Naive thymus-derived CD4-positive, alpha-beta T cell (primary cell): Measurements from ENCODE around the gene LMLN. TPM values are rescaled to one million over a fixed set of nuclear protein-coding genes. Genes with fewer than 3 reads are reported as not detected.
A peak's percentile ranks its signal among the peaks of the same experiment; 100 is the strongest.
"Not testable (repeated sequence)": the region's sequence is repeated elsewhere in the genome, so short reads cannot be mapped to it uniquely, and the experiment has no call there.

ENCODE experiments used
- ATAC-seq: fragments of 150-1000 bp; cut with Tn5 transposase; 2 replicates; pipeline ENCODE4 v1.10.0; 2021; ENCODE audit warnings: mild to moderate bottlenecking, moderate library complexity
- CTCF ChIA-PET: fragments of 350-600 bp; sonication (Branson Sonifier 250); formaldehyde crosslinking; loops from one replicate; lab custom pipeline; 2021; ENCODE audit warnings: antibody characterized with exemption; lab: Charles Lee
- POLR2A ChIA-PET: fragments of 350-600 bp; sonication (Branson Sonifier 250); formaldehyde crosslinking; loops from one replicate; lab custom pipeline; 2021; ENCODE audit warnings: antibody characterized with exemption, inconsistent platforms; lab: Charles Lee
- DNase-seq, 9 donors: peaks; one replicate each; pipeline versions ENCODE4 v3.0.0 to v3.0.0-alpha.2; 2020 to 2022; ENCODE audit warnings: mixed read lengths in 1 of 9
- H3K27ac ChIP-seq: one replicate; pipeline ENCODE4 v1.7.0; 2013; ENCODE audit warnings: mild to moderate bottlenecking, low read depth, low read length, moderate library complexity
- H3K27me3 ChIP-seq, 2 donors: one replicate each; pipeline ENCODE4 v1.7.0; 2013; ENCODE audit warnings: low read length in 2 of 2, mild to moderate bottlenecking in 2 of 2, moderate library complexity in 2 of 2; ENCODE audit not compliant: control insufficient read depth in 2 of 2, insufficient read depth in 2 of 2
- H3K36me3 ChIP-seq, 3 experiments: 1 replicate in 2 of 3; 2 replicates in 1 of 3; pipeline ENCODE4 v1.7.0; 2013; ENCODE audit warnings: low read length in 3 of 3, mild to moderate bottlenecking in 3 of 3, moderate library complexity in 1 of 3; ENCODE audit not compliant: insufficient read depth in 3 of 3, control insufficient read depth in 2 of 3
- H3K4me1 ChIP-seq, 2 donors: one replicate each; pipeline ENCODE4 v1.7.0; 2013; ENCODE audit warnings: low read length in 2 of 2, mild to moderate bottlenecking in 2 of 2, moderate library complexity in 1 of 2; ENCODE audit not compliant: control insufficient read depth in 2 of 2, insufficient read depth in 2 of 2
- H3K4me3 ChIP-seq: 2 replicates; pipeline ENCODE4 v1.7.0; 2013; ENCODE audit warnings: mild to moderate bottlenecking, low read length
- H3K9me3 ChIP-seq, 3 experiments: 1 replicate in 2 of 3; 2 replicates in 1 of 3; pipeline ENCODE4 v1.7.0; 2013; ENCODE audit warnings: low read length in 3 of 3; ENCODE audit not compliant: control insufficient read depth in 2 of 3
- H3K27ac Mint-ChIP-seq, 9 donors: one replicate each; pipeline ENCODE4 v1.8.0; 2020 to 2022; ENCODE audit warnings: mixed read lengths in 9 of 9, mild to moderate bottlenecking in 8 of 9, moderate library complexity in 5 of 9, inconsistent platforms in 2 of 9
- H3K27me3 Mint-ChIP-seq, 5 donors: one replicate each; pipeline ENCODE4 v1.8.0; 2021 to 2022; ENCODE audit warnings: mixed read lengths in 5 of 5, mild to moderate bottlenecking in 1 of 5
- H3K36me3 Mint-ChIP-seq, 5 donors: one replicate each; pipeline ENCODE4 v1.8.0; 2020 to 2022; ENCODE audit warnings: mixed read lengths in 5 of 5, mild to moderate bottlenecking in 3 of 5, inconsistent platforms in 1 of 5
- H3K4me1 Mint-ChIP-seq, 7 donors: one replicate each; pipeline ENCODE4 v1.8.0; 2020 to 2022; ENCODE audit warnings: mixed read lengths in 7 of 7, mild to moderate bottlenecking in 3 of 7, inconsistent platforms in 1 of 7
- H3K4me3 Mint-ChIP-seq, 10 donors: one replicate each; pipeline ENCODE4 v1.8.0; 2020 to 2022; ENCODE audit warnings: mild to moderate bottlenecking in 10 of 10, mixed read lengths in 10 of 10, moderate library complexity in 6 of 10, inconsistent platforms in 2 of 10
- H3K9me3 Mint-ChIP-seq, 11 donors: one replicate each; pipeline ENCODE4 v1.8.0; 2020 to 2022; ENCODE audit warnings: mixed read lengths in 11 of 11, mild to moderate bottlenecking in 4 of 11, inconsistent platforms in 1 of 11, moderate library complexity in 1 of 11
- intact Hi-C, 2 donors: fragments of 100-400 bp; cut with micrococcal nuclease; formaldehyde crosslinking; loops; one replicate each; pipeline ENCODE4 v1.15.1; 2023
- polyA plus RNA-seq, 2 donors: library from polyadenylated mRNA; unstranded; fragments of 300-500 nt; fragmentation: Illumina TruSeq; gene quantifications; one replicate each; pipeline ENCODE4 v1.2.3, GENCODE V29; 2021
- total RNA-seq, 6 experiments: library from RNA in 5 of 6; stranded (reverse) in 5 of 6; gene quantifications; 1 replicate in 5 of 6; 2 replicates in 1 of 6; pipeline ENCODE4 v1.2.3 and lab custom pipeline; 2021 to 2026

LMLN gene
- 10 to 100 TPM in 1 of 5 experiments, 1 to 10 TPM in 4; 4.2 to 10.9 (median 6.8) TPM for total RNA-seq
- polyA plus RNA-seq = 1 to 10 TPM; 1.5 to 2.5 TPM
- total RNA-seq (lab: John Stamatoyannopoulos, UW) = 8.5 reads per million, percentile 33 among the genes with 10 or more reads in this experiment

DNA sequence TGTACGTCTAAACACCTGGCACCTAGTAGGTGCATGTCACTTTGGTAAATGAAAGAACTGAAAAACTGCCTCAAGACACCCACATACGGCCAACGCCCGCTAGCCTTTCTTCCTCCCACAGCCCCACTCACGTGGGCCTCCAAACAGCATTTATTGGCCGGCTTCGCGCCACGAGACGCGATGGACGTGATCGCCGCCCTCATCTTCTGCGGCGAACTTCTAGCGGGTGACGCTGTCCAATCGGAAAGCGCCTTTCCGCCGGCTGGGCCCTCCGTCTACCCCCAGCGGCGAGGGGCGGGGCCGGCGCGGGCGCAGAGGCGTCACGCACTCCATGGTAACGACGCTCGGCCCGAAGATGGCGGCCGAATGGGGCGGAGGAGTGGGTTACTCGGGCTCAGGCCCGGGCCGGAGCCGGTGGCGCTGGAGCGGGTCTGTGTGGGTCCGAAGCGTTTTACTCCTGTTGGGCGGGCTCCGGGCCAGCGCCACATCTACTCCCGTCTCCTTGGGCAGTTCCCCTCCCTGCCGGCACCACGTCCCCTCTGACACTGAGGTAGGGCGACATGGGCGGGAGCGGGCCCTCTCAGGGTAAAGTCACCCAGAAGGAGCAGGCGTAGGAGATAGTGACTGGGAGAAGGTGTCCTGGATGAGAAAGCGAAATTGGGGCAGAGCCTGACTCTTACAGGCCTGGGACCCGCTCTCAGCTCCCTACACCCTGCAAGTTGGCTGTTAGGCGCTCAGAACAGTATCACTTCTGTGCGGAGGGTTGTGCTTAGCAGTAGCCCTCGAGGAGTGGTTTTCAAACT lies at the start of gene LMLN:
Gene LMLN (plus strand): TSS at position 327 of the 803 bp plus-strand sequence. CDS start 29 bp downstream, at position 356.
- Histone ChIP-seq H3K4me3 (peak within 1 kb of the TSS; percentile 91), H3K27ac (peak within 1 kb of the TSS; percentile 86), H3K4me1 (peaks cover 26 to 27% of the 10 kb centered on the region in 2 donors), H3K27me3 (no peaks in the 10 kb centered on the region), H3K9me3 (no peaks in the 10 kb centered on the region), H3K36me3 (peaks cover 0 to 25% (median 9%) of the 10 kb centered on the region in 3 experiments)
- peak within 1 kb of the TSS; percentile 92 to 97 (median 96) for H3K27ac Mint-ChIP-seq
- H3K4me3 Mint-ChIP-seq = peak within 1 kb of the TSS; percentile 86 to 98 (median 92)
- ATAC-seq (peak; percentile 98), DNase-seq (peak; percentile 93 to 96 (median 95))
- POLR2A ChIA-PET = interaction anchor here (1.0 to 2.5 kb wide), 2 partner anchors 9 to 10 kb away, joined by 4 to 26 read pairs; partner anchors contain the start of gene RPL35A
- H3K27me3 Mint-ChIP-seq = peaks cover 0 to 2% (median 0%) of the 10 kb centered on the region in 5 donors
- peaks cover 0 to 17% (median 8%) of the 10 kb centered on the region in 5 donors for H3K36me3 Mint-ChIP-seq
- intact Hi-C loops = loop anchor here (1.0 to 10.0 kb wide), 8 partner anchors 10 to 405 kb away; partner anchors contain the start of genes BDH1 (in 2 of the 2), LRCH3 (in 2 of the 2) and RPL35A (in 2 of the 2)
- CTCF ChIA-PET = no interaction called here
- H3K4me1 Mint-ChIP-seq = peaks cover 33 to 74% (median 48%) of the 10 kb centered on the region in 7 donors
- peaks cover 0 to 2% (median 0%) of the 10 kb centered on the region in 11 donors for H3K9me3 Mint-ChIP-seq

DNA sequence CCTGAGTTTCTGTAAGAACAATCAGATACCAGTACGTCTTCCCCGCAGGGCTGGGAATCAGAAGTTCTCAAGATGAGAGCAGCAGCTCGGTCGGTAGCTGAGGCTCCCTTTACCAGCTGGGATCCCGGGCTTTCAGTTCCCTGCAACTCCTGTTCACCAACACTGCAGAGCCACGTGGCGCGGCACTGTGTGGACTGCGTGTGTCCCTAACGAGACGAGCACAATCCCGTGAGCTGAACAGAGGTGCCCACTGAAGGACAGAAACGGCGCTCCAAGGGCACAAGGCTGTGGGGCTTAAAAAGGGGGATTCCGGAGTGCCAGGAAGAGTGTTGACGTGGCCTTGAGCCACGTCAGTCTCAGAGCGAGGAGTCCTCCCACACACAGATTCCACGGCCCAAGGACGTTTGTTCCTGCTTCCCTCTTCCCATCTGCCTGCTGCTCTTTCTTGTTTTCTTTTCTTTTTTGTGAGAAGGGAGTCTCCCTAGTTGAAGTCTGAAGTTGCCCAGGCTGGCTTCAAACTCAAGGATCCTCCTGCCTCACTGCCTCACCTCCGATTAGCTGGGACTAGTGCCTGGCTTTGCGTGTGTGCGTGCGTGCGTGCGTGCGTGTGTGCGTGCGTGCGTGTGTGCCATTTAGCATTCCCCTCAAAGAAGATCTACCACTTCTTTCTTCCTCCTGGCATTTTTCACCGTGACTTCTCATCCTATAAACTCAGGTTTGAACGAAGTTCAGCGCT lies 47.1 kb upstream of the LMLN start:
- Histone ChIP-seq H3K27ac (no peak overlapping the region), H3K27me3 (no peaks in the 10 kb centered on the region), H3K36me3 (peaks cover 0 to 6% (median 0%) of the 10 kb centered on the region in 3 experiments), H3K4me1 (no peaks in the 10 kb centered on the region), H3K4me3 (no peak overlapping the region), H3K9me3 (no peaks in the 10 kb centered on the region)
- Mint-ChIP-seq H3K4me1 (no peaks in the 10 kb centered on the region), H3K4me3 (no peak overlapping the region), H3K36me3 (peaks cover 0 to 21% (median 5%) of the 10 kb centered on the region in 5 donors), H3K27ac (no peak overlapping the region), H3K27me3 (no peaks in the 10 kb centered on the region), H3K9me3 (peaks cover 0 to 2% (median 0%) of the 10 kb centered on the region in 11 donors)
- intact Hi-C loops = no loop called here
- ATAC-seq = peak; percentile 18
- no peak for DNase-seq
- ChIA-PET CTCF (interaction anchor here (0.7 kb wide), 1 partner anchor 94 kb away, joined by 3 read pairs; no protein-coding TSS in a partner anchor), POLR2A (no interaction called here)

- Histone ChIP-seq H3K4me3 (no peak overlapping the region), H3K27ac (no peak overlapping the region), H3K27me3 (no peaks in the 10 kb centered on the region), H3K36me3 (peaks cover 0 to 6% (median 0%) of the 10 kb centered on the region in 3 experiments), H3K9me3 (no peaks in the 10 kb centered on the region), H3K4me1 (no peaks in the 10 kb centered on the region)
- POLR2A ChIA-PET = no interaction called here
- CTCF ChIA-PET = no interaction called here
- DNase-seq (no peak), ATAC-seq (no peak)
- peaks cover 0 to 16% (median 5%) of the 10 kb centered on the region in 5 donors for H3K36me3 Mint-ChIP-seq
- peaks cover 0 to 2% (median 0%) of the 10 kb centered on the region in 11 donors for H3K9me3 Mint-ChIP-seq
- no peak overlapping the region for H3K4me3 Mint-ChIP-seq
- peak overlapping the region in 1 of 9 donors; percentile 16 for H3K27ac Mint-ChIP-seq
- H3K4me1 Mint-ChIP-seq = no peaks in the 10 kb centered on the region
- H3K27me3 Mint-ChIP-seq = no peaks in the 10 kb centered on the region
- intact Hi-C loops = no loop called here
These were observed 46.2 kb upstream of the LMLN start for GRCh38 chr3:197913641-197914380.

DNA sequence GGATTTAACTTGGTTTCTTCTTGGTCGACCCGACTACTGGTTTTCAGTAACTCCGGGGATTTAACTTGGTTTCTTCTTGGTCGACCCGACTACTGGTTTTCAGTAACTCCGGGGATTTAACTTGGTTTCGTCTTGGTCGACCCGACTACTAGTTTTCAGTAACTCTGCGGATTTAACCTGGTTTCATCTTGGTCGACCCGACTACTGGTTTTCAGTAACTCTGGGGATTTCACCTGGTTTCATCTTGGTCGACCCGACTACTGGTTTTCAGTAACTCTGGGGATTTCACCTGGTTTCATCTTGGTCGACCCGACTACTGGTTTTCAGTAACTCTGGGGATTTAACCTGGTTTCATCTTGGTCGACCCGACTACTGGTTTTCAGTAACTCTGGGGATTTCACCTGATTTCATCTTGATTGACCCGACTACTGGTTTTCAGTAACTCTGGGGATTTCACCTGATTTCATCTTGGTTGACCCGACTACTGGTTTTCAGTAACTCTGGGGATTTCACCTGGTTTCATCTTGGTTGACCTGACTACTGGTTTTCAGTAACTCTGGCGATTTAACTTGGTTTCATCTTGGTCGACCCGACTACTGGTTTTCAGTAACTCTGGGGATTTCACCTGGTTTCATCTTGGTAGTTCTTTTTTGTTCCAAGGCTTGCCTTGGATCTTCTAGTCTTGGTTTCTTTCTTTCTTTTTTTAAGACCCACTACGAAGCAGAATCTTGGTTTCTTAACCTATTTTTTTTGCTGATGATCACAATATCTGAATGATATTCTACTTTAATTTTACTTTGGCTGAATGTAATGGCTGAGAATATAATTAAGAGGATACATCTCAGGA lies 38.4 kb upstream of the LMLN start:
- H3K27me3 Mint-ChIP-seq, H3K4me3 ChIP-seq, H3K4me1 ChIP-seq, ATAC-seq, H3K4me3 Mint-ChIP-seq, DNase-seq, H3K27ac ChIP-seq, H3K27me3 ChIP-seq, H3K4me1 Mint-ChIP-seq, POLR2A ChIA-PET, intact Hi-C loops, H3K36me3 ChIP-seq, H3K9me3 Mint-ChIP-seq, CTCF ChIA-PET, H3K9me3 ChIP-seq, H3K27ac Mint-ChIP-seq: not testable (repeated sequence)
- H3K36me3 Mint-ChIP-seq = peaks cover 2 to 34% (median 17%) of the 10 kb centered on the region in 5 donors

- Mint-ChIP-seq H3K36me3 (peaks cover 14 to 55% (median 35%) of the 10 kb centered on the region in 5 donors), H3K4me3 (no peak overlapping the region), H3K27me3 (no peaks in the 10 kb centered on the region), H3K27ac (no peak overlapping the region), H3K4me1 (peaks cover 0 to 8% (median 0%) of the 10 kb centered on the region in 7 donors), H3K9me3 (peaks cover 0 to 2% (median 0%) of the 10 kb centered on the region in 11 donors)
- no peaks in the 10 kb centered on the region for H3K4me1 ChIP-seq
- intact Hi-C loops = no loop called here
- no peak overlapping the region for H3K27ac ChIP-seq
- ChIA-PET CTCF (no interaction called here), POLR2A (interaction anchor here (0.6 kb wide), 1 partner anchor 186 kb away, joined by 4 read pairs; no protein-coding TSS in a partner anchor)
- ATAC-seq = no peak
- H3K9me3 ChIP-seq = no peaks in the 10 kb centered on the region
- H3K36me3 ChIP-seq = no peaks in the 10 kb centered on the region
- DNase-seq = no peak
- no peak overlapping the region for H3K4me3 ChIP-seq
- H3K27me3 ChIP-seq = no peaks in the 10 kb centered on the region
These were observed 33.6 kb upstream of the LMLN start for GRCh38 chr3:197926418-197926817.
